ENCODE measurements around the gene DPYD.

DNA sequence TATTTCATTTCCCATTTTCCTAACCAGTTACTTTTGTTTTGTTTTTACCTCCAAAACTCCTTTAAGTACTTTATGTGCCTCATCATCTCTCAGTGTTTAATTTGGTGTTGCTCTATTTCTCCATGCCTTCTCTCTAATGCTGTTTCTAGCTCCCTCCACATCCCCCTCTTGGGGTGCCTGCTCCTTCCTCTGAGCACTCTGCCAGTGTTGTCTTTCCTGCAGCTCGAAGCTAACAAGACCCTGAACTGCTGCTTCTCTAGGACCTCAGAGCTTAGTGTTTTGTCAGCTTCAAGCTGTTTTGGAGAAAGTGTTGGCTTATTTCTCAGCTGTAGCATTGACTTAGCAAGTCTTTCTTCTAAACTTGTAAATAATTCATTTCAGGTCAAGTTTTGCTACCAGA, 290.6 kb downstream of the DPYD start:
- TF ChIP-seq, protein P1, sequence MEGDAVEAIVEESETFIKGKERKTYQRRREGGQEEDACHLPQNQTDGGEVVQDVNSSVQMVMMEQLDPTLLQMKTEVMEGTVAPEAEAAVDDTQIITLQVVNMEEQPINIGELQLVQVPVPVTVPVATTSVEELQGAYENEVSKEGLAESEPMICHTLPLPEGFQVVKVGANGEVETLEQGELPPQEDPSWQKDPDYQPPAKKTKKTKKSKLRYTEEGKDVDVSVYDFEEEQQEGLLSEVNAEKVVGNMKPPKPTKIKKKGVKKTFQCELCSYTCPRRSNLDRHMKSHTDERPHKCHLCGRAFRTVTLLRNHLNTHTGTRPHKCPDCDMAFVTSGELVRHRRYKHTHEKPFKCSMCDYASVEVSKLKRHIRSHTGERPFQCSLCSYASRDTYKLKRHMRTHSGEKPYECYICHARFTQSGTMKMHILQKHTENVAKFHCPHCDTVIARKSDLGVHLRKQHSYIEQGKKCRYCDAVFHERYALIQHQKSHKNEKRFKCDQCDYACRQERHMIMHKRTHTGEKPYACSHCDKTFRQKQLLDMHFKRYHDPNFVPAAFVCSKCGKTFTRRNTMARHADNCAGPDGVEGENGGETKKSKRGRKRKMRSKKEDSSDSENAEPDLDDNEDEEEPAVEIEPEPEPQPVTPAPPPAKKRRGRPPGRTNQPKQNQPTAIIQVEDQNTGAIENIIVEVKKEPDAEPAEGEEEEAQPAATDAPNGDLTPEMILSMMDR (IDR thresholded peaks at IDR 0.05) = no peak
- no peak for TF ChIP-seq ZFX (IDR thresholded peaks at IDR 0.05; ENCODE audit: borderline replicate concordance)
